ENCODE data around the gene NEK7. TPM values are rescaled to one million over a fixed set of nuclear protein-coding genes. Genes with fewer than 3 reads are reported as not detected.

The NEK7 gene
- total RNA-seq, 1 donor from 2014 or later = 40.3 TPM

- H3K27me3 ChIP-seq (ENCODE audit: control insufficient read depth, insufficient read depth, low read length) = no peaks in the 10 kb centered on the region
- FAIRE-seq (no peak), DNase-seq (ENCODE audit: low read depth) (peak; percentile 84)
- TF ChIP-seq CTCF (IDR thresholded peaks at IDR 0.05; ENCODE audit: insufficient read depth, low read length, severe bottlenecking) = peak; percentile 84
- H3K36me3 ChIP-seq (ENCODE audit: control insufficient read depth, insufficient read depth, low read length) = no peaks in the 10 kb centered on the region
- H3K4me3 ChIP-seq (ENCODE audit: low read depth, low read length) = peak overlapping the region; percentile 78
Measured at GRCh38 chr1:198156111-198156744, 570 bp upstream of the NEK7 start.

DNA sequence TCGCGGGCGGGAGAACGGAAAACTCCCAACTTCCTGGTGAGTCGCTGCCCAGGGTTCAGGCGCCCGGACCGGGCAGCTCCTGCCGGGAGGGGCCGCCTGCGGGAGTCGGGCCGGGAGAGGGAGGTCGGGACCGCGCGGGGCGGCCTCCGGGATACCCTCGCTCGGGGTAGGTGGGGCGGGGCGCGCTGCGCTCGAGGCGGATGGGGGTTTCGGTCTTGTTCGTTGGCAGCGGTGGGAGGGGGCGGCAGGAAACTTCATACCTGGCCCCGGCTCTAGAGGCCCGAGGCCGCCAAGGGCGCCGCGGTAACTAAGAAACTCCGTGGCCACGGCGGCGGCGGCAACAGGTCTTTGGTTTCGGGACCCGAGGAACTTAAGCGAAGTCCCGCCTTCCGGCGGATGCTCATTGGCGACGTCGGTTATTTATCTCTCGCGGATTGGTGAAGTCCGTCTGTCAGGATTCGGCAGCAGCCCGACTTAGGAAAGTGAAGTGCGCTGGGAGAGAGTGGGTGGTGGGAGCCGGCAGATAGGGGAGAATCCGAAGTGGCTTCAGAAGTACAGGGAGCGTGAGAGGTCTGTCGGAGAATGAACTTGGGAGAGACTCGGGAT, 546 bp downstream of the NEK7 start:
- no peaks in the 10 kb centered on the region for H3K27me3 ChIP-seq (ENCODE audit: control insufficient read depth, insufficient read depth, low read length)
- H3K4me3 ChIP-seq (ENCODE audit: low read depth, low read length) = peak overlapping the region; percentile 78
- peak; percentile 90 for DNase-seq (ENCODE audit: low read depth)

DNA sequence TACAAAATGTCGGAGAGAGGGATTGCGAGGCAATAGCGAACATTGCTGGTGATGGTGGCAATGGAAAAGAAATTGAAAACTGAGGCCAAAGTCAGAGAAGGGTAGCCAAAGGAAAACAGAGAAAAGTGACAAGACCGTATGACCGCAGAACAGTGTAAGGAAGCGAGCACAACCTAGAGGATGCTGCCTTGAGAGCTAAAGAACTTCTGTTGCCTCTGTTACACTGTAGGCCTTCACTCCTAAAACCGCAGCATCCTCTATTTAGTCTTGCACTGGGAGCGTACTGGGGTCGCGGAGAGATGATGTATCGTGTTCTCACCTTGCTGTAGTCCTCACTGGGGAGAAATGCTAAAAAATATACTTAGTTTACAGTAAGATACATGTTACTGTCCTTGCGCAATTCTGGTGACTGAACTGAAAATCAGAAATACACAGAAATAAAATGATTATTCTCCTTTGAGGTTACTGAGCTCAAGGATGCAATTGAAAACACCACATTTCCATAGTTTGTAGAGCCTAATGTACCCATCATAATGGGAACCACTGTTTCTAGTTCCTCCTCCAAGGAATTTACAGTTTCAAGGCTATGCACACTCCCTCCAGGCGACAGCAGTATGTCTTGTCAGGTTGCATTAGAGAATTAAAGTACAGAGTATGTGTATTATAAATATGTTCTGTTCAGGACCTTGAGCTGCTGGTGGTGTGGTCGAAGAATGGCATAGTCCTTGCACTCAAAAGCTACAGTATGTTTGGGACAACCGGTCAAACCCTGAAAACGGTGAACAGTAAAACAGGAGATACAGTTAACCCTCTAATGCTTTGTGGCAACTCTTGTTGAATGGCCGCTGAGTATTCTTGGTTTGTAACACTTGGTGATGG, 1.3 kb downstream of the NEK7 start:
- H3K36me3 ChIP-seq (ENCODE audit: control insufficient read depth, insufficient read depth, low read length) = peaks cover 1% of the 10 kb centered on the region
- TF ChIP-seq CTCF (IDR thresholded peaks at IDR 0.05; ENCODE audit: insufficient read depth, low read length, severe bottlenecking) = no peak
- FAIRE-seq (no peak), DNase-seq (ENCODE audit: low read depth) (peak; percentile 25)
- no peaks in the 10 kb centered on the region for H3K27me3 ChIP-seq (ENCODE audit: control insufficient read depth, insufficient read depth, low read length)
- H3K4me3 ChIP-seq (ENCODE audit: low read depth, low read length) = peak overlapping the region; percentile 78

More for the DNA sequence above, 546 bp downstream of the NEK7 start:
- no peak for TF ChIP-seq CTCF (IDR thresholded peaks at IDR 0.05; ENCODE audit: insufficient read depth, low read length, severe bottlenecking)
- no peaks in the 10 kb centered on the region for H3K36me3 ChIP-seq (ENCODE audit: control insufficient read depth, insufficient read depth, low read length)
- FAIRE-seq = no peak

DNA sequence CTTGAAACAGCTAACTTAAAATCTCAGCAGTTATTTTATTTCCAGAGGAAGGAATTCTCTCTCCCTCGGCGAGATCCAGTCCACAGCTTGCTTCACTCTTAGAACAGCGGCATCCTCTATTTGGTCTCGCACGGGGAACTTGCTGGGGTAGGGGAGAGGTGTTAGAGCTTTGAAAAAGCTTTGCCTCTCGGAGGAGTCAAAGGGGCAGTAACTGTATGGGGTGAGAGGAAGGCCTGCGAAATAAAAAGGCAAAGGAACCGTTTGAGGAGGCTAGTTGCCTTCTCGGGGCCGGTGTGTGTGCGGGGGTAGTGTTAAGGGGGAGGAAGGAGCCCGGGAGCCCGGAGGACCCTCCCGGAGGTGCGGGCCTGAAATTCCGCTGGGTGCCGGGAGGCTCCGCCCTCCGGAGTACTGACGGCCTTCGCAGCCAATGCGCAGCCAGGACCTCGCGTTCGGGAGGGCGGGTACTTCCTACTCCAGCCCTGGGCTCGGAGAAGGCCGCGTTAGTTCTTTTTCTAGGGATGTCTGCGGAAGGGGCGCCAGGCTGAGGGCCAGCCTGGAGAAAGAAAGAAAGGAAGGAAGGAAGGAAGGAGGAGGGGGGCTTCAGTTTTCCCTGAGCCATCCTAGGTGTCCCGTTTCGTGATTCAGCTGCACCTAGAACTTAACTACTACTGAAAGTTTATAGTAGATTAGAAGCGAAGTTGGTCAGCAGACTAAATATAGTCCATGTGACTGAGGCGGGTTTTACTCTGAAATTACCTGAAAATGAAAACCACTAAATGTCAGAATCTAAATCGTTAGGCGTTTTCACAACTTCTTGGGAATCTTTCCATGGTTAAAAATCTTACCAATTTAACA, 2.2 kb downstream of the NEK7 start:
- FAIRE-seq (no peak), DNase-seq (ENCODE audit: low read depth) (peak; percentile 80)
- Histone ChIP-seq H3K36me3 (ENCODE audit: control insufficient read depth, insufficient read depth, low read length) (peaks cover 1% of the 10 kb centered on the region), H3K27me3 (ENCODE audit: control insufficient read depth, insufficient read depth, low read length) (no peaks in the 10 kb centered on the region), H3K4me3 (ENCODE audit: low read depth, low read length) (peak overlapping the region; percentile 78)
- no peak for TF ChIP-seq CTCF (IDR thresholded peaks at IDR 0.05; ENCODE audit: insufficient read depth, low read length, severe bottlenecking)

DNA sequence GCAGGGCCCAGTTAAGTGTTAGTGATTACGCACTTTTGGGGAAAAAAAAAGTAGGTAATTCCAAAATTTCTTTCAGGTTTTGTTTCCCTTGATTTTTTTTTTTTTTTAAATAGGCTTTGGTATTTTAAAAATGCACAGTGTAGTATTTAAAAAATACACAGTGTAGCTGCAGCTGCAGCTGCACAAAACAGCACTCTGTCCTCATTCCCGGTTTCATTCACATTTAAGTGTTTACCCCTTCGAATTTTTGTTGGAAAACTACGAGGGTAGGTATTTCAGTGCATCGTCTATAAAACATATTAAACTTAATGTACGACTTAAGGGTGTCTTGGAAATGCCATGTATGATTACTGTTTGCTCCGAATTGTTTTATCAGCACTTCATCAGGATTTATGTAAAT, 3.4 kb downstream of the NEK7 start:
- Histone ChIP-seq H3K27me3 (ENCODE audit: control insufficient read depth, insufficient read depth, low read length) (no peaks in the 10 kb centered on the region), H3K4me3 (ENCODE audit: low read depth, low read length) (no peak overlapping the region), H3K36me3 (ENCODE audit: control insufficient read depth, insufficient read depth, low read length) (peaks cover 1% of the 10 kb centered on the region)
- no peak for FAIRE-seq
- DNase-seq (ENCODE audit: low read depth) = no peak
- no peak for TF ChIP-seq CTCF (IDR thresholded peaks at IDR 0.05; ENCODE audit: insufficient read depth, low read length, severe bottlenecking)
